GM21367 (cell line): ENCODE data around the gene MLC1.
"Not testable (repeated sequence)": the region's sequence is repeated elsewhere in the genome, so short reads cannot be mapped to it uniquely, and the experiment has no call there.

Experiments used
- ATAC-seq: cut with Tn5 transposase; IDR thresholded peaks from one replicate; pipeline ENCODE4 v1.9.1; 2021; ENCODE audit not compliant: unreplicated experiment

The MLC1 gene

DNA sequence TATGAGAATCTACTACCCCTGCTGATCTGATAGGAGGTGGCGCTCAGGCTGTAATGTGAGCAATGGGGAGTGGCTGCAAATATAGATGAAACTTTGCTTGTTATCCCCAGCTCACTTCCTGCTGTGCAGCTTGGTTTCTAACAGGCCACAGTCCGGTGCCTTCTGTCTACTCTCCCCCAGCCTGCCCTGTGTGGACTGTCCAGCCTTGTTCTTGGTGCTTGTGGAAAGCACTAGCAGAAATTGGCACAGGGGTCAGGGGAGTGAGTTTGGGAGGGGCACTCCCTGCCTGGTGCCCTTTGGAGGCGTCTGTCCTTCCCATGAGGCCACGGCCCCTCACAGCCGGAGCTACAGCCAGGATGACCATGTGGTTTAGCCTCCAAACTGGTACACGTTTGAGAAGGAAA lies 18.9 kb upstream of the MLC1 start:
- no peak for ATAC-seq

GRCh38 chr22:50102946-50103345 lies 17.7 kb upstream of the MLC1 start:
- ATAC-seq: no peak

- no peak for ATAC-seq
These were observed 16.8 kb upstream of the MLC1 start for GRCh38 chr22:50101870-50102565.

GRCh38 chr22:50098052-50098451 lies 12.8 kb upstream of the MLC1 start:
- no peak for ATAC-seq

DNA sequence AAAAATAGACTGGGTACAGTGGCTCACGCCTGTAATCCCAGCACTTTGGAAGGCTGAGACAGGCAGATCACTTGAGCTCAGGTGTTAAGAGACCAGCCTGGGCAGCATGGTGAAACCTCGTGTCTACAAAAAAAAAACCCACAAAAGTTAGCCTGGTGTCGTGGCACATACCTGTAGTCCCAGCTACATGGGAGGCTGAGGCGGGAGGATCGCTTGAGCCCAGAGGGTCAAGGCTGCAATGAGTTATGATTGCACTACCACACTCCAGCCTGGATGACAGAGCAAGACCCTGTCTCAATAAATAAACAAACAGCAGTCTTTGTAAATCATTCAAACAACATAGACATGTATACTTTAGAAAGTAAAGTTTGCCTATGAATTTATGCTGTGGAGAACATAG lies 7.1 kb upstream of the MLC1 start:
- ATAC-seq: no peak

DNA sequence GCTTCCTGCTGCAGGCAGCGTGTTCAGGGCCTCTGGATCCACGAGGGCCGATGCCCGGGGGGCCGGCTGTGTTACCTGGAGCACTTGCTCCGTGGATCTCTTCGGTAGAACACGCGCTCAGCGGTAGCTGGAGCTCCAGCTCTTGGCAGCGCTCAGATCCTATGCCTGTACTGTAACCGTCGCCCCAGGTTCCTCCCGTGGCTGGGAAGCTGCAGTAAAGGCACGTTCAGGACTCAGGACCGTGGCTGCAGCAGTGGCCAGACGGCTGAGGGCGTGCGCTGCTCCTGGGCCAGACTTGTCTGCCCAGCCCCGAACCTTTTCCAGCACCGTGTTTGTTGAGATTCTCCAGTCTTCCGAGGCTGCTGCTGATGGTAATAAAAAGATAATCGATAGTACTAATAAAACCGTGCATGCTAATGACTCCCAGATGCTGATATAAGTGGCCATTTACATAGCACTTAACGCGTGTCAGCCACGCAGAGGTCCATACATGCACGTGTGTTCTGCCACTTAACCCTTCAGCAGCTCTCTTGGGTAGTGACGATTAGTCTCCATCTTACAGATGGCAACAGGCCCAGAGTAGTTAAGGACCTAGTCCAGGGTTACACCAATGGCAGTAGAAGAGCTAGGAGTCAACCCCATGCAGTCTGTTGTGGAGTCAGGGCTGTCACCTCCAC lies 6.0 kb upstream of the MLC1 start:
- no peak for ATAC-seq

GRCh38 chr22:50090412-50090714 lies 5.1 kb upstream of the MLC1 start:
- no peak for ATAC-seq

DNA sequence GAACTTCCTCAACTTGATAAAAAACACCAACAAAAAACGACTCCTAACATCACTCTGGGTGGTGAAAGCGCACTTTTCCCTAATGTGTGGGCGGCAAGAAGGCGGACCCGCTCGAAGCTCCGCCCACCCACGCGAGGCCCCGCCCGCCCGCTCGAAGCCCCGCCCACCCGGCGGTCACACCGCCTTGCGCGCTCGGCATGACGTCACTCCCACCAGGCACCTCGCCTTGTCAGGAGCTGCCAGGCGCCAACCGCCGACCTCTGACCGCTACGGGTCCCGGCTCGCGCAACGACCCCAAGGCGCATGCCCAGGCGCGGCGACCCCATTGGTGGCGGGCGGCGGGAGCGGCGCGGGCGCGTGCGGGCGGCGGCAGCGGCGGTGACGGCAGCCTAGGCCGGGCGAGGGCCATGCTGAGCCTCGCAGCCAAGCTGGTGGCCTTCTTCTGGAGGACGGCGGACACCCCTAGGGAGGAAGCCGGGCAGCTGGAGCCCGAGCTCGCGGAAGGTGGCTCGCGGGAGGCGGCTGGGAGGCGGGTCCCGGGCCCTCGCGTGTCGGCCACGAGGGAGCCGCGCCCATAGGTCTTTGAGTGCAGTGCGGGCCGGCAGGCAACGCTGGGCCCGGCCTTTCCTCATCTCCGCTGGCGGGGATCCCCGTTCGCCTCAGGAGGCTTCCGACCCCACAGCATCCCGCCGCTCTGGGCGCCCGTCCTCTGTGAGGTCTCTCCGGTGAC lies 4.6 kb upstream of the MLC1 start, which contains the start of gene MOV10L1:
MOV10L1 (plus strand) TSS at position 325 of the 730 bp plus-strand sequence; CDS start at position 408, 83 bp downstream.
- no peak for ATAC-seq

GRCh38 chr22:50089231-50089630 lies 4.0 kb upstream of the MLC1 start:
- ATAC-seq: no peak

DNA sequence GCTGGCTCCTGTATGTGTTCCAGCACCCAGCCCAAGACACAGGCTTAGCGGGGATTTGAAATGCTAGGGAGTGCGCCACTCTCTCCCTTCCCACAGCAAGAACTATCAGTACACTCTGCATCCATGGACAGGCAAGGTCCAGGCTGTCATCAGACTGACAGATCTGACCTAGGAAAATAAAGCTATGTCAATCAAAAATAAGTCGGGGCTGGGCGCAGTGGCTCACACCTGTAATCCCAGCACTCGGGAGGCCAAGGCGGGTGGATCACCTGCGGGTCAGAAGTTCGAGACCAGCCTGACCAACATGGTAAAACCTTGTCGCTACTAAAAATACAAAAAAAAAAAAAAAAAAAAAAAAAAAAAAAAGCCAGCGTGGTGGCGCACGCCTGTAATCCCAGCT lies 2.9 kb upstream of the MLC1 start:
- ATAC-seq: no peak

DNA sequence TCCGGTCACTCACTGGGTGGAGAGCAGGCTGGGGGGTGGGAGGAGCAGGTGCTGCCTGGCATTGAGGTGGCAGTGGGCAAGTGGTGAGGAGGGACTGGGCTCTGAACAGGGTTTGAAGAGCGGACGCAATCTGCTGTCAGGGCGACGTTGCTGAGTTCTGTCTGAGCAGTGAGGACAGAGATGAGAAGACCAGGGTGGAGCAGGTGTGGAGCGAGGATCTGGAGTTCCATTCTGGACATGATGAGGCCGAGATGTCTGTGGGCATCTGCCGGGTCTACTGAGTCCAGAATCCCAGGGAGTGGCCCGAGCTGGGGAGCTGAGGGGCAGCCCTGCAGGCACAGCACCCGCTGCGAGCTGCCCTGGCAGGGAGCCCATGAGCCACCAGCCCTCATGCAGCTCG lies 2.4 kb upstream of the MLC1 start:
- ATAC-seq: no peak

- not testable (repeated sequence) for ATAC-seq
These were observed 1.7 kb upstream of the MLC1 start for GRCh38 chr22:50086975-50087374.

- ATAC-seq: no peak
These were observed 1.3 kb upstream of the MLC1 start for GRCh38 chr22:50086526-50086925.

GRCh38 chr22:50084614-50085021 lies 608 bp downstream of the MLC1 start:
- no peak for ATAC-seq

DNA sequence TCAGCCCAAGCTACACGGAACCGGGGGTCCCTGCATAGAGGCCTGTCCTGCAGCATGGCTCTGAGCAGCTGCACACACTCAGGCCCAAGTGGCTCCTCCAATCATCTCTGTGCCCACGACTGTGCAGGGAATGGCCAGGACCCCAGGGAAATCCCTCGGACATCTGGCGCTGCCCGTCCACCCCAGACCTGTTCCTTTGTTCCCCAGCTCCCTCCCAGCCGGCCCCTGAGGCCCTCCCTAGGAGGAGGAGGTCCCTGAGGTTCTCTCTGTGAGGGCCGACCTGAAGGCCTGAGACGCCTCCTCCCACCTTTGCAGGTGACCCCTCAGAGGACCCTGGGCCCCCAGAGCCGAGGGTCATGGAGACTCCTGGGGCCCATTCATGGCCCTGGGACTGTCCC lies 1.1 kb downstream of the MLC1 start:
- no peak for ATAC-seq

DNA sequence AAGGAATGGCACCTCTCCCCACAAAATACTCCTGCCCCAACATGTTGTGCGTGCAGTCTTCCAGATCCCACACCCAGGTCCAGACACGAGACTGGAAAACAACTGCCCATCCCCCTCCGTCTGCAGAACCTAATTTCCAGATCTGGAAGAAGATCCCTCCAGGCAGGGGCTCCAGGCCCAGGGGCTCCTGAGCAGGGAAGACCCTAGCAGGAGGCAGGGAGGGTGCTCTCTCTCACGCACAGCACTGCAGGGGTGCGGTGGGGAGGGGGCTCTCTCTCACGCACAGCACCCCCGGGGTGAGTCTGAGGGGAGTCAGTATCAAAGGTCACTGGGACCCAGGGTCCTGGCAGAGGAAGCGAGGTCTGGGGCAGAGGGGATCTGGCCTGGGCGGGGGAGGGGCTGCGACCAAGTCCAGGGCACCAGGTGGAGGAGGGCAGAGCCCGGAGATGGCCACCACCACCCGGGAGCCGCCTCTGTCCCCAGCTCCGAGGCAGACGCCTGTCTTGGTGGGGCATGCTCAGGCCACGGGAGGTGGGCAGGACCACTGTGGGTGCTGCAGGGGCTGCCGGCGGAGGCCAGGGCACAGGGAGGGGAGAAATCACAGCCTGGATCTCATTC lies 1.7 kb downstream of the MLC1 start:
- no peak for ATAC-seq

- ATAC-seq: no peak
These were observed 2.2 kb downstream of the MLC1 start for GRCh38 chr22:50082961-50083461.

DNA sequence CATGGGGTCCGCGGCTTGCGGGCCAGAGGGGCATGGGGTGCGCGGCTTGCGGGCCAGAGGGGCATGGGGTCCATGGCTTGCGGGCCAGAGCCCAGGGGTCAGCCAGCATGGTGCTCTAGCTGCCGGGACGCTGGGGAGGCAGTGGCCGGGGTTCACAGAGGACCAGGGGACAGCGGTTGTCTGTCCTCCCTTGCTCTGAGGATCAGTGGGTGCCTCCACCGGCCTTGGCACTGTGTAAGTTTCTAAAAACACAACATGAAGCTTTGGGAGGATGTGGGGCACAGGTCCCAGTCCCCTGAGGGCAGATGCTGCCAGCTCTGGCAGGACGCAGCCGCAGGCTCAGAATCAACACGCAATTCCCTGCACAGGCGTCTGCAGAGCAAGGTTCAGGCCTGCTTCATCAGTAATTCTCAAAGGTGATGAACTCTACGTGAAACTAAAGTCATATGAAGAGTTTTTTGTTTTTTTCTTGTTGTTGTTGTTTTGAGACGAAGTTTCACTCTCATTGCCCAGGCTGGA lies 3.0 kb downstream of the MLC1 start:
- no peak for ATAC-seq

GRCh38 chr22:50081426-50082196 lies 3.6 kb downstream of the MLC1 start:
- no peak for ATAC-seq

GRCh38 chr22:50080077-50080465 lies 5.2 kb downstream of the MLC1 start:
- no peak for ATAC-seq

GRCh38 chr22:50078761-50079160 lies 6.5 kb downstream of the MLC1 start:
- ATAC-seq: no peak
